Lower leg skin (tissue), 4 donors: Measurements from ENCODE around the gene ATF7. TPM values are rescaled to one million over a fixed set of nuclear protein-coding genes. Genes with fewer than 3 reads are reported as not detected.

ENCODE experiments used
- DNase-seq, 2 donors: peaks; one replicate each; pipeline ENCODE4 v3.0.0-alpha.2; 2019; ENCODE audit warnings: low spot score in 2 of 2
- H3K4me3 ChIP-seq: fragments of 200-600 bp; sonication (generic); 2 replicates; pipeline ENCODE4 v1.5.1; 2017; ENCODE audit warnings: mild to moderate bottlenecking, low read depth; ENCODE audit not compliant: poor library complexity, severe bottlenecking
- CTCF ChIP-seq, 3 donors: fragments of 450-650 bp; IDR thresholded peaks; one replicate each; pipeline ENCODE4 v1.5.1; 2016; ENCODE audit warnings: antibody characterized with exemption in 3 of 3, mild to moderate bottlenecking in 3 of 3, moderate library complexity in 2 of 3
- POLR2A ChIP-seq, 2 donors: fragments of 450-650 bp; IDR thresholded peaks; one replicate each; pipeline ENCODE4 v1.6.1; 2016 to 2017; ENCODE audit warnings: antibody characterized with exemption in 2 of 2, mild to moderate bottlenecking in 1 of 2, moderate library complexity in 1 of 2
- WGBS, 2 donors: methylation state at CpG; one replicate each; pipeline ENCODE4 v1.1.5; 2018; 5-methylcytosine and 5-hydroxymethylcytosine counted together
- intact Hi-C: fragments of 100-400 bp; cut with DNase I; formaldehyde crosslinking; loops from one replicate; pipeline ENCODE4 v1.15.0; 2023; ENCODE audit warnings: low total_unique reads
- total RNA-seq, 4 donors: library from RNA; depleted of rRNA; stranded (reverse); fragments of >200 nt; gene quantifications; one replicate each; pipeline ENCODE4 v1.1.0, GENCODE V29; 2016

ATF7 gene
- total RNA-seq, 4 donors from 2014 or later: 25.1 to 34.4 (median 29.0) TPM

- H3K4me3 ChIP-seq: peak overlapping the region; percentile 56
- TF ChIP-seq POLR2A (IDR thresholded peaks at IDR 0.05) (no peak), CTCF (IDR thresholded peaks at IDR 0.05) (no peak)
- 21% methylated on average over 6 of the region's 6 CpGs for WGBS, 2 donors
- DNase-seq: no peak
- intact Hi-C loops: loop anchor here (10.0 kb wide), 1 partner anchor 48 kb away; the partner anchor contains the start of gene ATP5MC2
Measured at GRCh38 chr12:53626702-53627169, 554 bp upstream of the ATF7 start.

- DNase-seq: no peak
- H3K4me3 ChIP-seq: peak overlapping the region; percentile 56
- 8 to 13% methylated on average over 5 of the region's 5 CpGs for WGBS, 2 donors
- no peak for TF ChIP-seq POLR2A (IDR thresholded peaks at IDR 0.05)
- no peak for TF ChIP-seq CTCF (IDR thresholded peaks at IDR 0.05)
- intact Hi-C loops: loop anchor here (10.0 kb wide), 1 partner anchor 49 kb away; the partner anchor contains the start of gene ATP5MC2
Measured at GRCh38 chr12:53625373-53625945, 723 bp downstream of the ATF7 start.

- WGBS, 2 donors: 13 to 31% methylated on average over 4 of the region's 4 CpGs
- intact Hi-C loops: loop anchor here (10.0 kb wide), 1 partner anchor 50 kb away; the partner anchor contains the start of gene ATP5MC2
Measured at GRCh38 chr12:53624956-53625355, 1.2 kb downstream of the ATF7 start.

GRCh38 chr12:53624458-53624857 lies 1.7 kb downstream of the ATF7 start:
- intact Hi-C loops: loop anchor here (10.0 kb wide), 1 partner anchor 50 kb away; the partner anchor contains the start of gene ATP5MC2

More at GRCh38 chr12:53624956-53625355, 1.2 kb downstream of the ATF7 start:
- TF ChIP-seq POLR2A (IDR thresholded peaks at IDR 0.05): no peak
- no peak for TF ChIP-seq CTCF (IDR thresholded peaks at IDR 0.05)
- DNase-seq: peak in 1 of 2 donors; percentile 56
- H3K4me3 ChIP-seq: peak overlapping the region; percentile 56

GRCh38 chr12:53623548-53624385 lies 2.4 kb downstream of the ATF7 start:
- H3K4me3 ChIP-seq: no peak overlapping the region
- WGBS, 2 donors: 2 to 4% methylated on average over 7 of the region's 7 CpGs
- TF ChIP-seq POLR2A (IDR thresholded peaks at IDR 0.05) (peak in 1 of 2 donors; percentile 6), CTCF (IDR thresholded peaks at IDR 0.05) (no peak)
- intact Hi-C loops: loop anchor here (10.0 kb wide), 1 partner anchor 51 kb away; the partner anchor contains the start of gene ATP5MC2
- DNase-seq: peak in 1 of 2 donors; percentile 43

More at GRCh38 chr12:53624458-53624857, 1.7 kb downstream of the ATF7 start:
- TF ChIP-seq CTCF (IDR thresholded peaks at IDR 0.05): no peak
- TF ChIP-seq POLR2A (IDR thresholded peaks at IDR 0.05): no peak
- 13 to 18% methylated on average over 3 of the region's 3 CpGs for WGBS, 2 donors
- no peak overlapping the region for H3K4me3 ChIP-seq
- no peak for DNase-seq
